GM19324 (cell line): ENCODE data around the gene SMAD7.

Source experiments
- ATAC-seq: cut with Tn5 transposase; IDR thresholded peaks from one replicate; pipeline ENCODE4 v1.9.1; 2021; ENCODE audit warnings: mild to moderate bottlenecking, moderate library complexity; ENCODE audit not compliant: unreplicated experiment, low FRiP score

The SMAD7 gene

GRCh38 chr18:48919547-48919946 lies 31.2 kb downstream of the SMAD7 start:
- no peak for ATAC-seq

GRCh38 chr18:48918660-48919456 lies 31.9 kb downstream of the SMAD7 start:
- ATAC-seq: no peak

GRCh38 chr18:48917579-48918517 lies 32.9 kb downstream of the SMAD7 start:
- no peak for ATAC-seq

GRCh38 chr18:48915626-48916425 lies 34.9 kb downstream of the SMAD7 start:
- no peak for ATAC-seq

GRCh38 chr18:48914581-48915251 lies 36.0 kb downstream of the SMAD7 start:
- ATAC-seq: no peak

GRCh38 chr18:48913775-48914174 lies 37.0 kb downstream of the SMAD7 start:
- ATAC-seq: no peak

GRCh38 chr18:48913201-48913600 lies 37.6 kb downstream of the SMAD7 start:
- no peak for ATAC-seq

- ATAC-seq: no peak
These were observed 39.7 kb downstream of the SMAD7 start for GRCh38 chr18:48910972-48911545.

GRCh38 chr18:48909721-48910120 lies 41.0 kb downstream of the SMAD7 start:
- ATAC-seq: no peak

- ATAC-seq: no peak
These were observed 41.8 kb downstream of the SMAD7 start for GRCh38 chr18:48908916-48909315.

GRCh38 chr18:48905513-48905912 lies 45.3 kb downstream of the SMAD7 start:
- no peak for ATAC-seq

GRCh38 chr18:48904847-48905394 lies 45.8 kb downstream of the SMAD7 start:
- no peak for ATAC-seq

GRCh38 chr18:48904091-48904490 lies 46.7 kb downstream of the SMAD7 start:
- ATAC-seq: no peak

- ATAC-seq: no peak
These were observed 47.7 kb downstream of the SMAD7 start for GRCh38 chr18:48902856-48903601.

- ATAC-seq: no peak
These were observed 48.5 kb downstream of the SMAD7 start for GRCh38 chr18:48902023-48902855.

- no peak for ATAC-seq
These were observed 49.4 kb downstream of the SMAD7 start for GRCh38 chr18:48901145-48902022.

- no peak for ATAC-seq
These were observed 50.3 kb downstream of the SMAD7 start for GRCh38 chr18:48900469-48900868.
